GM19023 (cell line): ENCODE data around the gene SON.
A peak's percentile ranks its signal among the peaks of the same experiment; 100 is the strongest.

Experiments used
- ATAC-seq: cut with Tn5 transposase; IDR thresholded peaks from one replicate; pipeline ENCODE4 v1.9.1; 2021; ENCODE audit warnings: mild to moderate bottlenecking, moderate library complexity; ENCODE audit not compliant: unreplicated experiment

Gene SON

GRCh38 chr21:33541756-33542639, 840 bp upstream of the SON start, which contains the start of gene GART:
TSS of gene GART (minus strand) at chr21:33542117. CDS start at chr21:33539315, 2,802 bp downstream.
- peak; percentile 51 for ATAC-seq

GRCh38 chr21:33543505-33544129, 779 bp downstream of the SON start:
- peak; percentile 8 for ATAC-seq

- no peak for ATAC-seq
These were observed 1.8 kb downstream of the SON start for GRCh38 chr21:33544451-33545195.

GRCh38 chr21:33546086-33546485, 3.2 kb downstream of the SON start:
- ATAC-seq, result no peak

- no peak for ATAC-seq
These were observed 7.3 kb downstream of the SON start for GRCh38 chr21:33549848-33550771.

GRCh38 chr21:33550772-33551660, 8.2 kb downstream of the SON start:
- no peak for ATAC-seq

GRCh38 chr21:33551664-33552063, 8.8 kb downstream of the SON start:
- no peak for ATAC-seq

DNA sequence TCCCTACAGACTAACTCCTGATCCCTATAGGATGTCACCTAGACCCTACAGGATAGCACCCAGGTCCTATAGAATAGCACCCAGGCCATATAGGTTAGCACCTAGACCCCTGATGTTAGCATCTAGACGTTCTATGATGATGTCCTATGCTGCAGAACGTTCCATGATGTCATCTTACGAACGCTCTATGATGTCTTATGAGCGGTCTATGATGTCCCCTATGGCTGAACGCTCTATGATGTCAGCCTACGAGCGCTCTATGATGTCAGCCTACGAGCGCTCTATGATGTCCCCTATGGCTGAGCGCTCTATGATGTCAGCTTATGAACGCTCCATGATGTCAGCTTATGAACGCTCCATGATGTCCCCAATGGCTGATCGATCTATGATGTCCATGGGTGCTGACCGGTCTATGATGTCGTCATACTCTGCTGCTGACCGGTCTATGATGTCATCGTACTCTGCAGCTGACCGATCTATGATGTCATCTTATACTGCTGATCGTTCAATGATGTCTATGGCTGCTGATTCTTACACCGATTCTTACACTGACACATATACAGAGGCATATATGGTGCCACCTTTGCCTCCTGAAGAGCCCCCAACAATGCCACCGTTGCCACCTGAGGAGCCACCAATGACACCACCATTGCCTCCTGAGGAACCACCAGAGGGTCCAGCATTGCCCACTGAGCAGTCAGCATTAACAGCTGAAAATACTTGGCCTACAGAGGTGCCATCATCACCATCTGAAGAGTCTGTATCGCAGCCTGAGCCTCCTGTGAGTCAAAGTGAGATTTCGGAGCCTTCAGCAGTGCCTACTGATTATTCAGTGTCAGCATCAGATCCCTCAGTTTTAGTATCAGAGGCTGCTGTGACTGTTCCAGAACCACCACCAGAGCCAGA, 9.5 kb downstream of the SON start:
- ATAC-seq, result no peak

- ATAC-seq, result no peak
These were observed 10.3 kb downstream of the SON start for GRCh38 chr21:33552999-33553598.

- no peak for ATAC-seq
These were observed 11.6 kb downstream of the SON start for GRCh38 chr21:33554236-33554981.

DNA sequence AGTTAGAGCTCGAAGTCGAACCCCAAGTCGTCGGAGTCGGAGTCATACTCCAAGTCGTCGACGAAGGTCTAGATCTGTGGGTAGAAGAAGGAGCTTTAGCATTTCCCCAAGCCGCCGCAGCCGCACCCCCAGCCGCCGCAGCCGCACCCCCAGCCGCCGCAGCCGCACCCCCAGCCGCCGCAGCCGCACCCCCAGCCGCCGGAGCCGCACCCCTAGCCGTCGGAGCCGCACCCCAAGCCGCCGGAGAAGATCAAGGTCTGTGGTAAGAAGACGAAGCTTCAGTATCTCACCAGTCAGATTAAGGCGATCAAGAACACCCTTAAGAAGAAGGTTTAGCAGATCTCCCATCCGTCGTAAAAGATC, 12.1 kb downstream of the SON start:
- no peak for ATAC-seq

- ATAC-seq, result no peak
These were observed 14.6 kb downstream of the SON start for GRCh38 chr21:33557447-33557846.

GRCh38 chr21:33558777-33559421, 16.1 kb downstream of the SON start:
- ATAC-seq, result no peak

GRCh38 chr21:33559813-33560212, 17.0 kb downstream of the SON start:
- no peak for ATAC-seq

DNA sequence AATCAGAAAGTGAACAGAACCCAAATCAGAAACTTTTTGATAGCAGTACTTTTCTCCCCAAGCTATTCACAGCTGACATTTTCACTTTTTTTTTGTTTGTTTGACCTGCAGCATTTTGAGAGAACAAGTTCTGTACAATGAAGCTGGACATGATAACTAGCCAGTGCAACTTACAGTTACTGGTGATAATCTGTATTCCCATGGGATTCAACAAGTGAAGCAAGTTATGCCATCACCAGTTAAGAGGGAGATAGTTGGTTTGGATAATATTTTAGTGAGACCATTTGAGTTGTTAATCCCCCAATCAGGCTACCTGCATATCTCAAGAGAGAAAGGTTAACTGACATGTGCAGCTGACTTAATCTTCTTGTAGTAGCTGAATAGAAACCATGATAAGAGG, 18.1 kb downstream of the SON start:
- ATAC-seq, result no peak

DNA sequence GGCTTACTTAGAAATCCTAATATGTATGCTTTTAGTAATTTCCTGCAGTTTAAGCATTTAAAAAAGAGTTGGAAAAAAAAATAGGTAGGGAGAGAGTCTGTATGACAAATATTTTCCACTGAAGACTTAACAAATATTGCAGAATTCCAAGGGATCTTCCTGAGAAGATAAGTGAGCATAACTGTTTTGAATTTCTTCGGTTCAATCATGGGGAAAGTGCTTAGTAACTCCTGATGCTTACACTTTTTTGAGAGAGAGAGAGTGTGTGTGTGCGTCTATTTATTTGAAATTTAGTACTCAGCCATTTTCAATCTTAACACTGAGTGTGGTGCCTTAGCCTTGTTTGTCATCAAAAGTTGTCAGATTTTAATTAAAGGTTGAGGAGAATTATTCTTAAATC, 18.5 kb downstream of the SON start:
- no peak for ATAC-seq

- ATAC-seq, result no peak
These were observed 19.6 kb downstream of the SON start for GRCh38 chr21:33562389-33562788.
